Astrocyte (in vitro differentiated cells and primary cell): ENCODE results near the gene VWF.
A peak's percentile ranks its signal among the peaks of the same experiment; 100 is the strongest.

Source experiments
- EZH2 ChIP-seq: IDR thresholded peaks from 2 replicates; pipeline ENCODE4 v1.6.1; 2012; ENCODE audit warnings: mild to moderate bottlenecking, low read length, inconsistent platforms; ENCODE audit not compliant: insufficient read depth
- TF ChIP-seq, protein P1 (sequence below): IDR thresholded peaks from 2 replicates; pipeline ENCODE4 v1.5.1; 2011; ENCODE audit warnings: low read depth, mild to moderate bottlenecking, inconsistent platforms, low read length, moderate library complexity; ENCODE audit not compliant: insufficient read depth

DNA sequence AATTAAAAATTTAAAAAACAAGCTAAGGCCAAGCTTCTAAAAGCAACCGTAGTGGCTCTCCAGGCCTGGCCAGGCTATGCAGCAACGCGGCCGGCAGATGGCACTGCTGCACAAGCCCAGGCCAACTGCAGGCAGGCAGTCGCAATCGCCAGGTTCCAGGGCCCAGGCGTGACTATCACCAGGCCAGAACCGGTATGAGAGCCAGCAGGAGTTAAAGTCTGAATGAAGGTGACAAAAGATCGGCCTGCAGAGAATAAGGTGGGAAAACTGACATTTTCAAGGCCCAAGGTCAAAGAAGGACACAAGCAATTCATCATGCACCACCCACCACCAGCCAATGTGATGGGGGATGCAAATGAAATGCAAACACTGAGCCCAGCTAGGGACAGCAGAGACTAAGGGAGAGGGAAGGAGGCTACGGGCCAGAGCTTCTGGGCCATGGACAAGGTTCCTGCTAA is 135.8 kb downstream of the VWF start:
- TF ChIP-seq, protein P1, sequence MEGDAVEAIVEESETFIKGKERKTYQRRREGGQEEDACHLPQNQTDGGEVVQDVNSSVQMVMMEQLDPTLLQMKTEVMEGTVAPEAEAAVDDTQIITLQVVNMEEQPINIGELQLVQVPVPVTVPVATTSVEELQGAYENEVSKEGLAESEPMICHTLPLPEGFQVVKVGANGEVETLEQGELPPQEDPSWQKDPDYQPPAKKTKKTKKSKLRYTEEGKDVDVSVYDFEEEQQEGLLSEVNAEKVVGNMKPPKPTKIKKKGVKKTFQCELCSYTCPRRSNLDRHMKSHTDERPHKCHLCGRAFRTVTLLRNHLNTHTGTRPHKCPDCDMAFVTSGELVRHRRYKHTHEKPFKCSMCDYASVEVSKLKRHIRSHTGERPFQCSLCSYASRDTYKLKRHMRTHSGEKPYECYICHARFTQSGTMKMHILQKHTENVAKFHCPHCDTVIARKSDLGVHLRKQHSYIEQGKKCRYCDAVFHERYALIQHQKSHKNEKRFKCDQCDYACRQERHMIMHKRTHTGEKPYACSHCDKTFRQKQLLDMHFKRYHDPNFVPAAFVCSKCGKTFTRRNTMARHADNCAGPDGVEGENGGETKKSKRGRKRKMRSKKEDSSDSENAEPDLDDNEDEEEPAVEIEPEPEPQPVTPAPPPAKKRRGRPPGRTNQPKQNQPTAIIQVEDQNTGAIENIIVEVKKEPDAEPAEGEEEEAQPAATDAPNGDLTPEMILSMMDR: peak; percentile 96
- no peak for TF ChIP-seq EZH2
